NCI-H2029 treated with DMSO at 0.1 percent for 48 hours (cell line): ENCODE measurements around the gene SYT1.

Experiments
- DNase-seq: peaks from one replicate; lab custom pipeline; 2025; lab: John Stamatoyannopoulos, UW

Gene SYT1

GRCh38 chr12:79351251-79351650, 486.7 kb downstream of the SYT1 start:
- no peak for DNase-seq

GRCh38 chr12:79356216-79356615, 491.6 kb downstream of the SYT1 start:
- no peak for DNase-seq

- no peak for DNase-seq
Observed at GRCh38 chr12:79357048-79357447, 492.5 kb downstream of the SYT1 start.

- no peak for DNase-seq
Observed at GRCh38 chr12:79358716-79359300, 494.2 kb downstream of the SYT1 start.

- DNase-seq: peak; percentile 70
Observed at GRCh38 chr12:79360286-79360685, 495.7 kb downstream of the SYT1 start.

GRCh38 chr12:79360936-79361335, 496.4 kb downstream of the SYT1 start:
- DNase-seq: no peak

GRCh38 chr12:79364197-79364596, 499.6 kb downstream of the SYT1 start:
- DNase-seq: no peak

- DNase-seq: no peak
Observed at GRCh38 chr12:79366374-79366773, 501.8 kb downstream of the SYT1 start.

- DNase-seq: no peak
Observed at GRCh38 chr12:79367032-79367589, 502.5 kb downstream of the SYT1 start.

- DNase-seq: no peak
Observed at GRCh38 chr12:79370021-79370420, 505.4 kb downstream of the SYT1 start.

GRCh38 chr12:79371226-79371625, 506.7 kb downstream of the SYT1 start:
- no peak for DNase-seq

GRCh38 chr12:79373896-79374499, 509.4 kb downstream of the SYT1 start:
- DNase-seq: no peak

- no peak for DNase-seq
Observed at GRCh38 chr12:79374545-79374944, 510.0 kb downstream of the SYT1 start.

- DNase-seq: no peak
Observed at GRCh38 chr12:79375050-79375449, 510.5 kb downstream of the SYT1 start.

GRCh38 chr12:79378496-79378895, 513.9 kb downstream of the SYT1 start:
- no peak for DNase-seq

GRCh38 chr12:79380402-79380801, 515.8 kb downstream of the SYT1 start:
- DNase-seq: no peak

- no peak for DNase-seq
Observed at GRCh38 chr12:79381248-79382208, 517.0 kb downstream of the SYT1 start.

- no peak for DNase-seq
Observed at GRCh38 chr12:79384551-79384950, 520.0 kb downstream of the SYT1 start.

- DNase-seq: no peak
Observed at GRCh38 chr12:79388011-79388410, 523.4 kb downstream of the SYT1 start.

GRCh38 chr12:79393842-79394241, 529.3 kb downstream of the SYT1 start:
- DNase-seq: no peak

- no peak for DNase-seq
Observed at GRCh38 chr12:79397609-79398008, 533.0 kb downstream of the SYT1 start.

GRCh38 chr12:79400481-79400880, 535.9 kb downstream of the SYT1 start:
- DNase-seq: no peak

GRCh38 chr12:79402606-79403005, 538.0 kb downstream of the SYT1 start:
- DNase-seq: no peak
